ENCODE results near the gene KLHDC8A.

- TF ChIP-seq NFE2 (IDR thresholded peaks at IDR 0.05; ENCODE audit: low read depth) (no peak), DEAF1 (CRISPR knock-in tag; IDR thresholded peaks at IDR 0.05) (no peak), RFX5 (IDR thresholded peaks at IDR 0.05; ENCODE audit: low read depth, low read length) (no peak), RCOR1 (IDR thresholded peaks at IDR 0.05; ENCODE audit: borderline replicate concordance in 1 of 2, low read depth in 2 of 2, low read length in 2 of 2) (no peak), YY1 (IDR thresholded peaks at IDR 0.05; ENCODE audit: borderline replicate concordance in 1 of 3, control insufficient read depth in 1 of 3, extremely low read depth in 1 of 3, insufficient read depth in 3 of 3, insufficient read length in 1 of 3, insufficient replicate concordance in 2 of 3, low read depth in 1 of 3, low read length in 2 of 3) (no peak), ZFP91 (CRISPR knock-in tag; IDR thresholded peaks at IDR 0.05) (no peak), SIN3A (IDR thresholded peaks at IDR 0.05; ENCODE audit: borderline replicate concordance in 2 of 2, control insufficient read depth in 1 of 2, low read depth in 2 of 2, low read length in 2 of 2) (no peak), FIP1L1 (IDR thresholded peaks at IDR 0.05; ENCODE audit: low read depth, low read length, poor library complexity, severe bottlenecking) (no peak)
- TF ChIP-seq, protein P1, sequence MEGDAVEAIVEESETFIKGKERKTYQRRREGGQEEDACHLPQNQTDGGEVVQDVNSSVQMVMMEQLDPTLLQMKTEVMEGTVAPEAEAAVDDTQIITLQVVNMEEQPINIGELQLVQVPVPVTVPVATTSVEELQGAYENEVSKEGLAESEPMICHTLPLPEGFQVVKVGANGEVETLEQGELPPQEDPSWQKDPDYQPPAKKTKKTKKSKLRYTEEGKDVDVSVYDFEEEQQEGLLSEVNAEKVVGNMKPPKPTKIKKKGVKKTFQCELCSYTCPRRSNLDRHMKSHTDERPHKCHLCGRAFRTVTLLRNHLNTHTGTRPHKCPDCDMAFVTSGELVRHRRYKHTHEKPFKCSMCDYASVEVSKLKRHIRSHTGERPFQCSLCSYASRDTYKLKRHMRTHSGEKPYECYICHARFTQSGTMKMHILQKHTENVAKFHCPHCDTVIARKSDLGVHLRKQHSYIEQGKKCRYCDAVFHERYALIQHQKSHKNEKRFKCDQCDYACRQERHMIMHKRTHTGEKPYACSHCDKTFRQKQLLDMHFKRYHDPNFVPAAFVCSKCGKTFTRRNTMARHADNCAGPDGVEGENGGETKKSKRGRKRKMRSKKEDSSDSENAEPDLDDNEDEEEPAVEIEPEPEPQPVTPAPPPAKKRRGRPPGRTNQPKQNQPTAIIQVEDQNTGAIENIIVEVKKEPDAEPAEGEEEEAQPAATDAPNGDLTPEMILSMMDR (IDR thresholded peaks at IDR 0.05 in 2 of 3, conservative IDR thresholded peaks at IDR 0.05 in 1 of 3; ENCODE audit: insufficient read depth in 2 of 3, low read depth in 1 of 3, low read length in 3 of 3) = no peak
- TF ChIP-seq, protein P2, sequence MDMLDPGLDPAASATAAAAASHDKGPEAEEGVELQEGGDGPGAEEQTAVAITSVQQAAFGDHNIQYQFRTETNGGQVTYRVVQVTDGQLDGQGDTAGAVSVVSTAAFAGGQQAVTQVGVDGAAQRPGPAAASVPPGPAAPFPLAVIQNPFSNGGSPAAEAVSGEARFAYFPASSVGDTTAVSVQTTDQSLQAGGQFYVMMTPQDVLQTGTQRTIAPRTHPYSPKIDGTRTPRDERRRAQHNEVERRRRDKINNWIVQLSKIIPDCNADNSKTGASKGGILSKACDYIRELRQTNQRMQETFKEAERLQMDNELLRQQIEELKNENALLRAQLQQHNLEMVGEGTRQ (CRISPR knock-in tag; IDR thresholded peaks at IDR 0.05) = no peak
- TF ChIP-seq, protein P3, sequence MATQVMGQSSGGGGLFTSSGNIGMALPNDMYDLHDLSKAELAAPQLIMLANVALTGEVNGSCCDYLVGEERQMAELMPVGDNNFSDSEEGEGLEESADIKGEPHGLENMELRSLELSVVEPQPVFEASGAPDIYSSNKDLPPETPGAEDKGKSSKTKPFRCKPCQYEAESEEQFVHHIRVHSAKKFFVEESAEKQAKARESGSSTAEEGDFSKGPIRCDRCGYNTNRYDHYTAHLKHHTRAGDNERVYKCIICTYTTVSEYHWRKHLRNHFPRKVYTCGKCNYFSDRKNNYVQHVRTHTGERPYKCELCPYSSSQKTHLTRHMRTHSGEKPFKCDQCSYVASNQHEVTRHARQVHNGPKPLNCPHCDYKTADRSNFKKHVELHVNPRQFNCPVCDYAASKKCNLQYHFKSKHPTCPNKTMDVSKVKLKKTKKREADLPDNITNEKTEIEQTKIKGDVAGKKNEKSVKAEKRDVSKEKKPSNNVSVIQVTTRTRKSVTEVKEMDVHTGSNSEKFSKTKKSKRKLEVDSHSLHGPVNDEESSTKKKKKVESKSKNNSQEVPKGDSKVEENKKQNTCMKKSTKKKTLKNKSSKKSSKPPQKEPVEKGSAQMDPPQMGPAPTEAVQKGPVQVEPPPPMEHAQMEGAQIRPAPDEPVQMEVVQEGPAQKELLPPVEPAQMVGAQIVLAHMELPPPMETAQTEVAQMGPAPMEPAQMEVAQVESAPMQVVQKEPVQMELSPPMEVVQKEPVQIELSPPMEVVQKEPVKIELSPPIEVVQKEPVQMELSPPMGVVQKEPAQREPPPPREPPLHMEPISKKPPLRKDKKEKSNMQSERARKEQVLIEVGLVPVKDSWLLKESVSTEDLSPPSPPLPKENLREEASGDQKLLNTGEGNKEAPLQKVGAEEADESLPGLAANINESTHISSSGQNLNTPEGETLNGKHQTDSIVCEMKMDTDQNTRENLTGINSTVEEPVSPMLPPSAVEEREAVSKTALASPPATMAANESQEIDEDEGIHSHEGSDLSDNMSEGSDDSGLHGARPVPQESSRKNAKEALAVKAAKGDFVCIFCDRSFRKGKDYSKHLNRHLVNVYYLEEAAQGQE (IDR thresholded peaks at IDR 0.05; ENCODE audit: borderline replicate concordance) = no peak
- TF ChIP-seq, protein P3 (CRISPR knock-in tag; IDR thresholded peaks at IDR 0.05; ENCODE audit: low read depth) = no peak
These were observed 1.9 kb upstream of the KLHDC8A start for GRCh38 chr1:205358579-205358978.
